ACC112 (cell line): ENCODE results near the gene VENTX.
"Not testable (repeated sequence)": the region's sequence is repeated elsewhere in the genome, so short reads cannot be mapped to it uniquely, and the experiment has no call there.

Experiments used
- H2AFZ ChIP-seq: fragments of 200-600 bp; sonication (generic); one replicate; pipeline ENCODE4 v1.6.0; 2017; ENCODE audit warnings: antibody characterized with exemption, low read length; ENCODE audit not compliant: unreplicated experiment
- H3K27ac ChIP-seq: fragments of 200-600 bp; sonication (generic); 2 replicates; pipeline ENCODE4 v1.5.1; 2014; ENCODE audit warnings: low read depth, mild to moderate bottlenecking, antibody characterized with exemption, low read length, moderate library complexity
- H3K27me3 ChIP-seq: fragments of 200-600 bp; sonication (generic); 2 replicates; pipeline ENCODE4 v1.6.1; 2014; ENCODE audit warnings: mild to moderate bottlenecking, antibody characterized with exemption, low read length, moderate library complexity, mixed read lengths; ENCODE audit not compliant: insufficient read depth
- H3K36me3 ChIP-seq: fragments of 200-600 bp; sonication (generic); 2 replicates; pipeline ENCODE4 v1.6.1; 2016; ENCODE audit warnings: mild to moderate bottlenecking, antibody characterized with exemption, low read length, moderate library complexity, mixed read lengths; ENCODE audit not compliant: insufficient read depth
- H3K4me1 ChIP-seq: fragments of 200-600 bp; sonication (generic); one replicate; pipeline ENCODE4 v1.6.1; 2016; ENCODE audit warnings: low read length, mixed read lengths; ENCODE audit not compliant: insufficient read depth, unreplicated experiment, control insufficient read depth
- H3K4me3 ChIP-seq: fragments of 200-600 bp; sonication (generic); 2 replicates; pipeline ENCODE4 v1.5.1; 2014; ENCODE audit warnings: mild to moderate bottlenecking, low read depth, low read length
- H3K79me2 ChIP-seq: fragments of 200-600 bp; sonication (generic); one replicate; pipeline ENCODE4 v1.6.0; 2016; ENCODE audit warnings: low read length; ENCODE audit not compliant: control insufficient read depth, unreplicated experiment, insufficient read depth

Gene VENTX

GRCh38 chr10:133258818-133259601 lies 21.4 kb downstream of the VENTX start:
- Histone ChIP-seq H3K36me3 (no peaks in the 10 kb centered on the region), H2AFZ (no peak overlapping the region), H3K4me1 (peaks cover 28% of the 10 kb centered on the region), H3K27ac (peak overlapping the region; percentile 70), H3K79me2 (no peaks in the 10 kb centered on the region), H3K4me3 (no peak overlapping the region), H3K27me3 (no peaks in the 10 kb centered on the region)

GRCh38 chr10:133259602-133259989 lies 21.9 kb downstream of the VENTX start:
- H3K4me1 ChIP-seq = peaks cover 28% of the 10 kb centered on the region
- no peaks in the 10 kb centered on the region for H3K27me3 ChIP-seq
- no peaks in the 10 kb centered on the region for H3K36me3 ChIP-seq
- no peak overlapping the region for H3K4me3 ChIP-seq
- H3K79me2 ChIP-seq = no peaks in the 10 kb centered on the region
- no peak overlapping the region for H2AFZ ChIP-seq
- peak overlapping the region; percentile 70 for H3K27ac ChIP-seq

- Histone ChIP-seq H3K4me3 (peak overlapping the region; percentile 83), H3K27ac (peak overlapping the region; percentile 43; the same call in 1 of the 2 replicates), H3K4me1 (peaks cover 28% of the 10 kb centered on the region), H3K36me3 (no peaks in the 10 kb centered on the region), H3K79me2 (no peaks in the 10 kb centered on the region), H3K27me3 (no peaks in the 10 kb centered on the region), H2AFZ (no peak overlapping the region)
These were observed 23.5 kb downstream of the VENTX start for GRCh38 chr10:133260895-133261725.

- H2AFZ ChIP-seq = no peak overlapping the region
- no peaks in the 10 kb centered on the region for H3K27me3 ChIP-seq
- peaks cover 28% of the 10 kb centered on the region for H3K4me1 ChIP-seq
- no peaks in the 10 kb centered on the region for H3K36me3 ChIP-seq
- H3K27ac ChIP-seq = peak overlapping the region; percentile 43; the same call in 1 of the 2 replicates
- peak overlapping the region; percentile 83 for H3K4me3 ChIP-seq
- no peaks in the 10 kb centered on the region for H3K79me2 ChIP-seq
These were observed 24.2 kb downstream of the VENTX start for GRCh38 chr10:133261726-133262325.

- H3K36me3 ChIP-seq = no peaks in the 10 kb centered on the region
- H3K27ac ChIP-seq = no peak overlapping the region
- no peaks in the 10 kb centered on the region for H3K27me3 ChIP-seq
- H3K4me1 ChIP-seq = peaks cover 28% of the 10 kb centered on the region
- H3K4me3 ChIP-seq = no peak overlapping the region
- H2AFZ ChIP-seq = no peak overlapping the region
- H3K79me2 ChIP-seq = no peaks in the 10 kb centered on the region
These were observed 25.0 kb downstream of the VENTX start for GRCh38 chr10:133262696-133263095.

DNA sequence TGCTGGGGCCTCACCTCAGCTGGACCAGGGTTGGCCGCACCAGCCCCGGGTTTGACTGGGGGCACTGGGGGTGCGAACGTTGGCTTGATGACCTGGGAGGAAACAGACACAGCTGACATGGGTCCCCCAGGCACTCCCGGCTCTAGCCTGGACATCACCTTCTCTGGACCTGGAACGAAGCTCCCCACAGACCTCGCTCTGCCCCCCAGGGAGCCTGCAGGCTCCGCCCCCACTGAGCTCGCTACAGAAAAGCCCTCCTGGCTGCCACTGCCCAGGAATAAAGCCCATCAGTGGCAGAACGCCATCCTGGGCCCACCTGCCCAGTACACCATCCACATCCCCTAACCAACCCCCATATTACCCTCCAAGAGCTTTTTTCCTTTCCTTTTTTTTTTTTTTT lies 26.0 kb downstream of the VENTX start:
- Histone ChIP-seq H3K27ac (no peak overlapping the region), H3K4me1 (peaks cover 22% of the 10 kb centered on the region), H3K27me3 (no peaks in the 10 kb centered on the region), H3K4me3 (no peak overlapping the region), H3K79me2 (no peaks in the 10 kb centered on the region), H3K36me3 (no peaks in the 10 kb centered on the region), H2AFZ (no peak overlapping the region)

DNA sequence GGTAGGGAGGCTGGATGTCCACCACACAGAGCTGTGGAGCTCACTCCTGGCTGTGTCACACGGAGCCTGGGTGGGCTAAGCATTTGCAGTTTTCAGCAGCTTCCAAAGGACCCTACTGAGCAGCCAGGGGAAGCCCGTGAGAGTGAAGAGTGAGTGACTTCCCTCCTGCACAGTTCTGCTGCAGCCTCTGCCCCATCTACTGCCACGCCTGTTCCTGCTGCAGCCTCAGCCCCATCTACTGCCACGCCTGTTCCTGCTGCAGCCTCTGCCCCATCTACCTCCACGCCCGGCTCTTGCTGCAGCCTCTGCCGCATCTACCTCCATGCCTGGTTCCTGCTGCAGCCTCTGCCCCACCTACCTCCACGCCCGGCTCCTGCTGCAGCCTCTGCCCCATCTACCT lies 26.8 kb downstream of the VENTX start:
- H3K4me3 ChIP-seq = no peak overlapping the region
- H3K27ac ChIP-seq = no peak overlapping the region
- no peaks in the 10 kb centered on the region for H3K27me3 ChIP-seq
- no peaks in the 10 kb centered on the region for H3K79me2 ChIP-seq
- H3K36me3 ChIP-seq = no peaks in the 10 kb centered on the region
- peaks cover 16% of the 10 kb centered on the region for H3K4me1 ChIP-seq
- H2AFZ ChIP-seq = no peak overlapping the region

GRCh38 chr10:133265052-133265451 lies 27.4 kb downstream of the VENTX start:
- H2AFZ ChIP-seq, H3K27me3 ChIP-seq, H3K36me3 ChIP-seq, H3K4me3 ChIP-seq, H3K27ac ChIP-seq, H3K79me2 ChIP-seq: not testable (repeated sequence)
- peaks cover 10% of the 10 kb centered on the region for H3K4me1 ChIP-seq

- no peak overlapping the region for H2AFZ ChIP-seq
- no peak overlapping the region for H3K4me3 ChIP-seq
- no peaks in the 10 kb centered on the region for H3K27me3 ChIP-seq
- peaks cover 1% of the 10 kb centered on the region for H3K4me1 ChIP-seq
- no peak overlapping the region for H3K27ac ChIP-seq
- no peaks in the 10 kb centered on the region for H3K36me3 ChIP-seq
- no peaks in the 10 kb centered on the region for H3K79me2 ChIP-seq
These were observed 28.6 kb downstream of the VENTX start for GRCh38 chr10:133266056-133266795.

DNA sequence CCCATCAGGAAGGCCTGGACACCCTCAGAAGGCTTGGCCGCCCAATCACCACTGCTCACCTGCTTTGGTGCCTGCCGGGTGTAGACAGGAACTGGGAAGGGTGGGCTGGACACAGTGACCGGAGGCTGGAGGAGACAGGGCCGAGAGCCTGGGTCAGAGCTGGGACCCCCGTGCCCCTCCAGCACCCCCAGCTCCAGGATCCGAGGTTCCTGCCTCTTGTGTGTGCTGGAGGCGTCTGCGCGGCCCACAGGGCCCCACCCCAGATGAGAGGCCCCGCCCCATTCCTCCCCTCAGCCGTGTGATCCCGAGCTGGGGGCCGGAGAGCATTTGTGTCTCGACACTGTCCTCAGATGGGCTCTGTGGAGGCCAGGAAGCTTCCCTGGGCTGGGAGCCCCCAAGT lies 29.6 kb downstream of the VENTX start:
- Histone ChIP-seq H3K27ac (no peak overlapping the region), H3K36me3 (no peaks in the 10 kb centered on the region), H3K4me3 (no peak overlapping the region), H2AFZ (no peak overlapping the region), H3K27me3 (no peaks in the 10 kb centered on the region), H3K4me1 (no peaks in the 10 kb centered on the region), H3K79me2 (no peaks in the 10 kb centered on the region)
